Right hindlimb (tissue), 1 donor: ENCODE data around the gene EFS.

Source experiments
- DNase-seq: peaks from one replicate; pipeline ENCODE4 v3.0.0-alpha.2; 2018

Gene EFS

GRCh38 chr14:23377573-23378563, 12.9 kb upstream of the EFS start:
- DNase-seq: no peak

GRCh38 chr14:23377198-23377550, 12.2 kb upstream of the EFS start:
- no peak for DNase-seq

GRCh38 chr14:23376482-23377197, 11.7 kb upstream of the EFS start, which contains the start of gene CMTM5:
Gene CMTM5, plus strand, starts transcription at chr14:23377046. Its CDS starts 206 bp downstream, at chr14:23377252.
- peak; percentile 67 for DNase-seq

- no peak for DNase-seq
Measured at GRCh38 chr14:23375527-23376251, 10.7 kb upstream of the EFS start.

GRCh38 chr14:23373041-23373440, 8.1 kb upstream of the EFS start:
- no peak for DNase-seq

- no peak for DNase-seq
Measured at GRCh38 chr14:23372509-23372908, 7.5 kb upstream of the EFS start, which contains the start of gene IL25. Gene IL25, plus strand, starts transcription at chr14:23372809.

GRCh38 chr14:23371865-23372264, 6.9 kb upstream of the EFS start:
- DNase-seq: no peak

GRCh38 chr14:23370221-23370620, 5.2 kb upstream of the EFS start:
- DNase-seq: no peak

- DNase-seq: peak; percentile 93
Measured at GRCh38 chr14:23366426-23366921, 1.5 kb upstream of the EFS start.

- no peak for DNase-seq
Measured at GRCh38 chr14:23365732-23366425, 907 bp upstream of the EFS start.

- peak; percentile 72 for DNase-seq
Measured at GRCh38 chr14:23364164-23365035, 572 bp downstream of the EFS start.

GRCh38 chr14:23362200-23362599, 2.8 kb downstream of the EFS start:
- no peak for DNase-seq

- no peak for DNase-seq
Measured at GRCh38 chr14:23361763-23362162, 3.2 kb downstream of the EFS start.

- no peak for DNase-seq
Measured at GRCh38 chr14:23361320-23361719, 3.7 kb downstream of the EFS start.

- no peak for DNase-seq
Measured at GRCh38 chr14:23360496-23360895, 4.5 kb downstream of the EFS start.

- DNase-seq: no peak
Measured at GRCh38 chr14:23359722-23360447, 5.1 kb downstream of the EFS start.

GRCh38 chr14:23359167-23359626, 5.8 kb downstream of the EFS start:
- DNase-seq: no peak

GRCh38 chr14:23358553-23359166, 6.3 kb downstream of the EFS start:
- DNase-seq: no peak

- DNase-seq: no peak
Measured at GRCh38 chr14:23358042-23358441, 6.9 kb downstream of the EFS start.

- DNase-seq: no peak
Measured at GRCh38 chr14:23357261-23357660, 7.7 kb downstream of the EFS start.
